BLaER1 treated with 17β-estradiol and CSF1 and Interleukin-3, amounts not matched to agents 10 nM and 100 nM (cell line): ENCODE measurements around the gene MPND.
A peak's percentile ranks its signal among the peaks of the same experiment; 100 is the strongest.

Experiments
- H3K27ac ChIP-seq, 11 experiments: shearing (Covaris generic); formaldehyde crosslinking; 2 replicates each; pipeline ENCODE4 v1.8.1; 2022
- H3K27me3 ChIP-seq, 11 experiments: shearing (Covaris generic); formaldehyde crosslinking; 2 replicates each; pipeline ENCODE4 v1.8.1; 2022
- H3K36me3 ChIP-seq, 11 experiments: shearing (Covaris generic); formaldehyde crosslinking; 2 replicates each; pipeline ENCODE4 v1.8.1; 2022
- H3K4me1 ChIP-seq, 10 experiments: shearing (Covaris generic); formaldehyde crosslinking; 2 replicates each; pipeline ENCODE4 v1.8.1; 2022
- H3K4me2 ChIP-seq, 11 experiments: shearing (Covaris generic); formaldehyde crosslinking; 2 replicates each; pipeline ENCODE4 v1.8.1; 2022
- H3K4me3 ChIP-seq, 10 experiments: shearing (Covaris generic); formaldehyde crosslinking; 2 replicates each; pipeline ENCODE4 v1.8.1; 2022
- H3K9ac ChIP-seq, 11 experiments: shearing (Covaris generic); formaldehyde crosslinking; 2 replicates each; pipeline ENCODE4 v1.8.1; 2022
- H3K9me3 ChIP-seq, 11 experiments: shearing (Covaris generic); formaldehyde crosslinking; replicated peaks in 1 of 11; 2 replicates each; pipeline ENCODE4 v1.8.1; 2022
- H4K20me1 ChIP-seq, 11 experiments: shearing (Covaris generic); formaldehyde crosslinking; 2 replicates each; pipeline ENCODE4 v1.8.1; 2022
- Cebpa-rat ChIP-seq, 11 experiments: shearing (Covaris generic); IDR thresholded peaks; 2 replicates each; pipeline ENCODE4 v1.8.1; 2022

The MPND gene

DNA sequence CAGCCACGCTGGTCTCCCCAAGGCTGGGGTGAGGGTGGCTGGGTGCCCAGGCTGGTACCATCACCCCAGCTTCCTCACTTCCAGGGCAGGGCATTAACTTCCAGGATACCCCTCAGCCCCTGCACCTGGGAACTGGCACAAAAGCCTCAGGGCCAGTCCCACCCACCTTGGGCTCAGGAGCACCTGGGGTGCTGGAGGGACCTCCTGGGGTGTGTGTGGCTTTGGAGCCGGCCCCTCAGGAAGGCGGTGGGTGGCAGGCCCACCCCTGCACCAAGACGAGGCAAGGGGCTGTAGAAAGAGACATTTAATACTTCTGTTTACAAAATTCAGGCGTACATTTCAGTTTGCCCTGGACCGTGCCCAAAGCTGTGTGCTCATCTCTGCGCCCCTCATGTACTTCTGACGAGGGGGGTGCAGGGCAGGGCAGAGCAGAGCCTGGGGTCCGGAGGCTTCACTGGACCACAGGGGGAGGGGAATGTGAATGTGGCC lies 16.8 kb downstream of the MPND start:
- Histone ChIP-seq H3K27ac (peak overlapping the region in 1 of 11 experiments; percentile 2; a peak in 1 of 22 replicates), H3K36me3 (peaks cover 73 to 100% (median 90%) of the 10 kb centered on the region in 11 experiments), H3K9me3 (no peaks in the 10 kb centered on the region), H3K4me2 (no peak overlapping the region), H4K20me1 (peaks cover 18 to 92% (median 63%) of the 10 kb centered on the region in 11 experiments; a peak in 20 of 22 replicates), H3K9ac (peak overlapping the region in 1 of 11 experiments; percentile 22; a peak in 1 of 22 replicates), H3K4me1 (peaks cover 0 to under 1% (median 0%) of the 10 kb centered on the region in 10 experiments; a peak in 2 of 20 replicates), H3K27me3 (no peaks in the 10 kb centered on the region), H3K4me3 (no peak overlapping the region)
- no peak for TF ChIP-seq Cebpa-rat (IDR thresholded peaks at IDR 0.05)

DNA sequence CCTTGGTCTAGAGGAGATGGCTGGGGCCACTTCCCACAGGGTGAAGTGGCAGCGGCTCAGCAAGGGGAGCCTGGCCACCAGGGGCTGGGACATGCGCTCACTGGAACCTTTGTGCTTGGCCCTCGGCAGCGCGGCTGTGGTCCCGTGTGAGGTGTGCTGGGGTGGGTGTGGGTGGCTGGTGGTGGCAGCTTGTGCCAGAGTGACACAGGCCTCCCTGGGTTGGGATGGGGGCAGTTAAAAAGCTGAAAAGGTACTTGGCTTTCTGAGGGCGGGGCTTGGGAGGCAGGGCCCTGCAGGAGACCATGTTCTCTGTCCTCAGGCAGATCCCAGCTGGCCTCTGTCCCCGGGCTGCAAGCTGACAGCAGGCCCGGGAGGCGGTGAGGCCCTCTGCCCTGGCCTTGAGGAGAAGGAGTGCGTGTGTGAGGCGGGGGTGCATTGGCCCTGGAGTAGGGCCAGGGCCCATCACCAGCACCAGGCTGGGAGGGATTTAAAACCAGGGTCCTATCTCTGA lies 17.3 kb downstream of the MPND start:
- Histone ChIP-seq H4K20me1 (peaks cover 22 to 97% (median 69%) of the 10 kb centered on the region in 11 experiments), H3K4me2 (no peak overlapping the region), H3K27me3 (no peaks in the 10 kb centered on the region), H3K9ac (peak overlapping the region in 1 of 11 experiments; percentile 2; a peak in 1 of 22 replicates), H3K4me3 (no peak overlapping the region), H3K27ac (0 out of 22 replicates have a peak overlapping the region, but pooled peaks of 1 of the 11 experiments have one; percentile 2), H3K4me1 (peaks cover 0 to 6% (median 4%) of the 10 kb centered on the region in 10 experiments; a peak in 14 of 20 replicates), H3K9me3 (no peaks in the 10 kb centered on the region), H3K36me3 (peaks cover 79 to 100% (median 96%) of the 10 kb centered on the region in 11 experiments)
- no peak for TF ChIP-seq Cebpa-rat (IDR thresholded peaks at IDR 0.05)

DNA sequence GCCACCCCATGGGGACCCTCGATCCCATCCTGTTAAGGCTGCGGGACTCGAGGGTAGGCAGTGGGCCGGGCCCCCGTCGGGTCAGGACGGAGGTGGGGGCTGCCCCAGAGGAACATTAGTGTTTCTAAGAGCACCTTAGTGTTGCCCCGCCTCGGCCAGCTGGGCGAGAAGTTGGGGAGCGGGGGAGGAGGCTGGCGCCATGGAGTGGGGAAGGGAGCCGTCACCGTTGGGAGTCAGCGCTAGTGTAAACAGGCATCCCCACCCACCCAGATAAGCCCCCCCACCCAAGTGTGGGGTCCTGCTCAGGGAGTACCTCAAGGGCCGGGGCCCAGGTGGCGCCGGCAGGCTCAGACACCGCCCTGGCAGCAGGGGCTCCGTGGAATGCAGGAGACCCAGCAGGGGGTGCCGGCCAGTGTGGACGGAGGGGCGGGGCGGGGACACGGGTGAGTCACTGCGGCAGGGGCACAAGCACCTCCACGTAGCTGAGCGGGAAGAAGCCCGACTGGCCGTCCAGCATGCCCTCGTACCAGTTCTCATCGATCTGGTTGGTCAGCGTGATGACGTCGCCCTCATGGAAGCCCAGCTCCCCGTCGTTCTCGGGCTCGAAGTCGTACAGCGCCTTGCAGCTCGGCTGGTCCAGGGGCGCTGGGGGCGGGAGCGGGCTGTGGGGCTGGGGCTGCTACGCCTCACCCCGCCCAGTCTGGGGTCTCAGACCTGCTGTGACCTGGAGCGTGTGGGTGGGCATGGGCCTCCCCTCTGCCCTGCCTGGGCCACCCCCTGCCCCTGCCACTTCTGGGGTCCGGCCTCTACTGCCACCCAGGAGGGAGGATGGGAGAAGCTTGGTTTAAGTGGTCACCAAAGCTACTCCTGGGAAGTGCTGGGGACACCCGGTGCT lies 18.0 kb downstream of the MPND start:
- no peak overlapping the region for H3K4me2 ChIP-seq

DNA sequence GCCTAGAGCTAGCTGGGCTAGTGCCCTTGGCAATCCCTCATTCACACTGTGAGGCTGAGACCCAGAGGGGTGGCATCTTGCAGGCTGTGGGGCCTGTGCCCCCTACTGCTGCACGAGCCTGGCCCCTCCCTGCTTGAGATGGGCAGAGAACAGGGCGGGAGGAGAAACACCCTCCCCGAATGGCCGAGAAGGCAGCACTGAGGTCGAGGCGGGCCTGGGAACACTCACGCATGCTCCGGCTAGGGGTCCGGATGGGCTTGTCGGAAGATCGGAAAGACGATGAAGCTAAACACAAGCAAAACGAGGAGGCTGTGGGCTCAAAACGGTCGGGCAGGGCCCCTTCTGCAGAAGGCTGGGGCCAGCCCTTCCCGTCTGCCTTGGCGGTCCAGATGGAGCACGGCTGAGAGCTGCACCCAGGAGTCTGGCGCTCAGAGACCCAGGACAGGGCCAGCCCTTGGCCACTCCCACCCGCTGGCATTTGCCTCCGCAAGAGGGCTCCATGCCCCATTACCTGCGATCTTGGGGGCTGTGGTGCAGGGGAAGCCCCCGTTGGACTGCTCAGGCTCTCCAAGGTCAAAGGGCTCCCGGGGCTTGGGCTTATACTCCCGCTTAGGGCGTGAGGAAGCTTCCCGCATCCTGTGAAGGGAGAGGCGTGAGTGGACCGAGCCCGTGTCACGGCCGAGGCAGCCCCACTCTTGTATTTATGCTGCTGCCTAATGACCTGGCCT lies 18.9 kb downstream of the MPND start:
- Histone ChIP-seq H3K4me1 (peaks cover 2 to 21% (median 18%) of the 10 kb centered on the region in 10 experiments), H3K27ac (peak overlapping the region in 2 of 11 experiments; percentile 25 to 38; a peak in 3 of 22 replicates), H3K9ac (peak overlapping the region in 1 of 11 experiments; percentile 2; a peak in 1 of 22 replicates), H3K36me3 (peaks cover 82 to 99% (median 96%) of the 10 kb centered on the region in 11 experiments), H3K9me3 (no peaks in the 10 kb centered on the region), H4K20me1 (peaks cover 35 to 99% (median 79%) of the 10 kb centered on the region in 11 experiments), H3K4me3 (no peak overlapping the region), H3K4me2 (no peak overlapping the region), H3K27me3 (no peaks in the 10 kb centered on the region)
- no peak for TF ChIP-seq Cebpa-rat (IDR thresholded peaks at IDR 0.05)

More for the DNA sequence above, 18.0 kb downstream of the MPND start:
- Histone ChIP-seq H3K27me3 (no peaks in the 10 kb centered on the region), H3K4me3 (no peak overlapping the region), H3K9me3 (no peaks in the 10 kb centered on the region), H3K36me3 (peaks cover 85 to 100% (median 96%) of the 10 kb centered on the region in 11 experiments), H3K9ac (no peak overlapping the region; a peak in 1 of 22 replicates), H3K4me1 (peaks cover 0 to 13% (median 11%) of the 10 kb centered on the region in 10 experiments; a peak in 16 of 20 replicates), H3K27ac (no peak overlapping the region), H4K20me1 (peaks cover 29 to 99% (median 76%) of the 10 kb centered on the region in 11 experiments)
- TF ChIP-seq Cebpa-rat (IDR thresholded peaks at IDR 0.05): no peak

DNA sequence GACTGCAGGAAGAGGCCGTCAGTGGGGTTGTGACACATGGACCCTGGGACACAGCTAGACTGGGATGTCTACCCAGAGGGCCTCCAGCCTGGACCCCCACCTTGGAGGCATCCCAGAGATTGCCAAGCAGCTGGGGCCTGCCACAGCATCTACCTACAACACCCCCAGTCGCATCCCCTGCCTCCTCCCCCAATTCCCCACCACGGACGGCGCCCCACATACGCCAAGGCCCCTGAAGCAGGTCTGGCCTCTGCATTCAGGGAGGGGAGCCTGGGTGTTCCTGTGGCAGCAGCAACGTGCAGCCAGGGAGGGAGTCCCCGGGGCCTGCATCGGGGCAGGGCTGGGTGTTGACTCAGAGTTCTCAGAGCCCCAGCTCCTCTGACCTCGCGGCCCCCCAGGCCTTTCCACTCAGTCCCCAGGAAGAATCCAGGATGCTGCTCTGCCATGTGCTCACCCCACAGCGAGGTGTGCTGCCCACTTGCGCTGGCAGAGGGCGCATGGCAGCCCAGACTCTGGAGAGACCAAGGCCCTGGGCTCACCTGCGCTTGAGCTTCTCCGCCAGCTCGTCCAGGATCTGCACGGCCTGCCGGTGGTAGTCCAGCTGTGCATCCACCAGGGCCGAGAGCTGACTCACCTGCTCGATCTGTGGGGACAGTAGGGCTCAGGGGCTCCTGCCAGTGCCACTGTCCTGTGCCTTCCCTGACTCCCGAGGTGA lies 19.6 kb downstream of the MPND start:
- H3K4me1 ChIP-seq: peaks cover 9 to 28% (median 25%) of the 10 kb centered on the region in 10 experiments
- H3K27me3 ChIP-seq: no peaks in the 10 kb centered on the region
- H3K36me3 ChIP-seq: peaks cover 78 to 99% (median 90%) of the 10 kb centered on the region in 11 experiments
- peak overlapping the region in 4 of 11 experiments; percentile 2 to 39 (median 23); a peak in 2 of 22 replicates for H3K9ac ChIP-seq
- TF ChIP-seq Cebpa-rat (IDR thresholded peaks at IDR 0.05): no peak
- no peak overlapping the region for H3K4me2 ChIP-seq
- no peaks in the 10 kb centered on the region for H3K9me3 ChIP-seq
- H4K20me1 ChIP-seq: peaks cover 42 to 99% (median 83%) of the 10 kb centered on the region in 11 experiments
- H3K4me3 ChIP-seq: no peak overlapping the region
- H3K27ac ChIP-seq: peak overlapping the region in 4 of 11 experiments; percentile 2 to 38 (median 28); a peak in 5 of 22 replicates

DNA sequence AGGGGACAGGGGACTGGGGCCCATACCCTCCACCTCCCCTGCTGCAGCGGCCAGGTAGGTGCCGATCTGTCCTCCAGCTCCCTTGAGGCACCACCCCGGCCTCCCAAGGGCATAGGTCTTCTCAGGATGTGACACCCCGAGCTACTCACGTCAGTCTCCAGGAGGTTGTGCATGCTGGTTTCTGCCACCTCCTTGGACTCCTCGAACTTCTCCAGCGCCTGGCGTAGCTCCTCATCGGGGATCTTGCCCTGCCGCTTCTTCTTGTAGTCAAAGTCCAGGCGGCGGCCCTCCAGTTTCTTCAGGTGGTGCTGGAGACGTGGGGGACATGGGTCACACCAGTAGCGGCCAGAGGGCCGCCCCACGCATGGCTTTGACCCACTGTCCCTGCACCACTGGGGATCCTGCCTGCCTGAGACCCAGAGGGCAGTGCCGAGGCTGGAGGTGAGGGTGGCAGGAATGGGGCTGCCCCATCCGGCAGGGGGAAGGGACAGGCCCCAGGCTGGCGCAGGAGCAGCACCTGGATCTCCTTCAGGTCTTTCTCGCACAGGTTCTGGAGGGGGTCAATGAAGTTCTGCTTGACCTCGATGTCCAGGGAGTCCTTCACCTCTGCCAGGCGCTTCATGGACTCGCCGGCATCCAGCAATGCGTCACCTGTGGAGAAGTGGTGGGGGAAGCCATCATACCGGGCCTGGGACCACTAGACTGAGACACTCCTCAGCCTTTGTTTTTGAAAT lies 20.4 kb downstream of the MPND start:
- 0 out of 22 replicates have a peak overlapping the region, but pooled peaks of 1 of the 11 experiments have one; percentile 2 for H3K27ac ChIP-seq
- no peaks in the 10 kb centered on the region for H3K9me3 ChIP-seq
- H3K4me1 ChIP-seq: peaks cover 17 to 35% (median 33%) of the 10 kb centered on the region in 10 experiments
- peak overlapping the region in 3 of 11 experiments; percentile 14 to 39 (median 21); a peak in 5 of 22 replicates for H3K9ac ChIP-seq
- TF ChIP-seq Cebpa-rat (IDR thresholded peaks at IDR 0.05): no peak
- peaks cover 71 to 94% (median 83%) of the 10 kb centered on the region in 11 experiments for H3K36me3 ChIP-seq
- no peaks in the 10 kb centered on the region for H3K27me3 ChIP-seq
- no peak overlapping the region for H3K4me2 ChIP-seq
- peaks cover 49 to 99% (median 86%) of the 10 kb centered on the region in 11 experiments for H4K20me1 ChIP-seq
- H3K4me3 ChIP-seq: no peak overlapping the region

DNA sequence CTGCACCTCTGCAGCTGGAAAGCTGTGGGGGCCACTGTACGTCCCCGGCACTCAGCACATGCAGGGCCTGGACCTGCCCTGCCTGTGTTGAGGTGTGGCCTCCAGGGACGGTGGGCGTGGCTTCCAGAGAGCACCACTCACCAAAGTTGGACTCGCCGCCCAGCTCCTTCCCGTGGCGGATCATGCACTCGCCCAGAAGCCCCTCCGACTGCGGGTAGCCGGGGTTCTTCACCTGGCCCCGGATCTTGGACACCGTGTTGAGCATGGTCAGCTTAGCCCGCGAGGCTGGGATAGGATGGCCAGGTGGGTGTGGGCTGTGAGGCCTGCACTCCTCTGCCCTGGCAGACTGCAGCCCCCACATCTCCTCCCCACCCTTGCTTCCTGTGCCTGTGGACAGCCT lies 22.0 kb downstream of the MPND start:
- H3K4me2 ChIP-seq: peak overlapping the region in 4 of 11 experiments; percentile 19 to 42 (median 34); a peak in 7 of 22 replicates
- H3K4me1 ChIP-seq: peaks cover 33 to 51% (median 49%) of the 10 kb centered on the region in 10 experiments
- peaks cover 56 to 78% (median 67%) of the 10 kb centered on the region in 11 experiments for H3K36me3 ChIP-seq
- H3K4me3 ChIP-seq: no peak overlapping the region
- H3K9ac ChIP-seq: peak overlapping the region in 5 of 11 experiments; percentile 14 to 46 (median 29); a peak in 2 of 22 replicates
- H3K9me3 ChIP-seq: no peaks in the 10 kb centered on the region
- no peak for TF ChIP-seq Cebpa-rat (IDR thresholded peaks at IDR 0.05)
- peaks cover 56 to 99% (median 86%) of the 10 kb centered on the region in 11 experiments for H4K20me1 ChIP-seq
- H3K27ac ChIP-seq: peak overlapping the region in 4 of 11 experiments; percentile 8 to 47 (median 24); a peak in 4 of 22 replicates
- H3K27me3 ChIP-seq: no peaks in the 10 kb centered on the region
